Measurements from ENCODE around the gene C17orf50.

C17orf50 gene

GRCh38 chr17:35766903-35767510 lies 6.3 kb downstream of the C17orf50 start:
- peak; percentile 98 for TF ChIP-seq CTCF (conservative IDR thresholded peaks at IDR 0.05)
- peak overlapping the region; percentile 7; the same call in 1 of the 2 replicates for H3K27ac ChIP-seq

- no peak for TF ChIP-seq CTCF (conservative IDR thresholded peaks at IDR 0.05)
- no peak overlapping the region for H3K27ac ChIP-seq
These were observed 8.1 kb downstream of the C17orf50 start for GRCh38 chr17:35768797-35769196.

GRCh38 chr17:35769895-35770486 lies 9.3 kb downstream of the C17orf50 start:
- TF ChIP-seq CTCF (conservative IDR thresholded peaks at IDR 0.05), result peak; percentile 55
- H3K27ac ChIP-seq, result no peak overlapping the region

GRCh38 chr17:35773129-35773528 lies 12.4 kb downstream of the C17orf50 start:
- TF ChIP-seq CTCF (conservative IDR thresholded peaks at IDR 0.05), result no peak
- no peak overlapping the region for H3K27ac ChIP-seq

- TF ChIP-seq CTCF (conservative IDR thresholded peaks at IDR 0.05), result no peak
- H3K27ac ChIP-seq, result peak overlapping the region; percentile 38
These were observed 13.2 kb downstream of the C17orf50 start for GRCh38 chr17:35773679-35774425.

- H3K27ac ChIP-seq, result peak overlapping the region; percentile 38
- no peak for TF ChIP-seq CTCF (conservative IDR thresholded peaks at IDR 0.05)
These were observed 13.8 kb downstream of the C17orf50 start for GRCh38 chr17:35774499-35774898.

- TF ChIP-seq CTCF (conservative IDR thresholded peaks at IDR 0.05), result no peak
- H3K27ac ChIP-seq, result peak overlapping the region; percentile 38
These were observed 14.4 kb downstream of the C17orf50 start for GRCh38 chr17:35775039-35775438.
